ENCODE measurements around the gene AASS.

AASS gene

DNA sequence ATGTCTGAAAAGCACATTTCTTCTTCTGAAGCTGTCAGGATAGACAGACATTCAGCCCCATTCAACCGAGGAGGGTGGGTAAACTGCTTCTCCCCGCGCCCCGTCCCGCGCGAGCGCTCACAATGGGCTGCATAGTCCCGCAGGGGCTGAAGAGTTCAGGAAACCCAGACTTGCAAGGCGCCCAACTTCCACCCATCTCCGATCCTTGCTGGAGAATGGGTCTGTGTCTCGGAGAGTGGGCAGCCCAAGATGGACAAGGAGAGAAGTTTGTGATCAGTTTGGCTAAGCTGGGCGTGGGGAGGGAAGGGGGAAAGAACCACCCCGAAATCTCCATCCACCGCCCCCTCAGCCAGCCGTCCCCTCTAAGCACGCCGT, 686 bp downstream of the AASS start:
- Histone ChIP-seq H3K27ac (no peak overlapping the region), H3K36me3 (no peaks in the 10 kb centered on the region), H3K27me3 (ENCODE audit: insufficient read depth, low read depth, severe bottlenecking) (no peaks in the 10 kb centered on the region), H3K4me3 (ENCODE audit: low read depth, low read length) (peak overlapping the region; percentile 61), H3K9me3 (ENCODE audit: severe bottlenecking) (no peaks in the 10 kb centered on the region)
- no peak for DNase-seq
- TF ChIP-seq, protein P1, sequence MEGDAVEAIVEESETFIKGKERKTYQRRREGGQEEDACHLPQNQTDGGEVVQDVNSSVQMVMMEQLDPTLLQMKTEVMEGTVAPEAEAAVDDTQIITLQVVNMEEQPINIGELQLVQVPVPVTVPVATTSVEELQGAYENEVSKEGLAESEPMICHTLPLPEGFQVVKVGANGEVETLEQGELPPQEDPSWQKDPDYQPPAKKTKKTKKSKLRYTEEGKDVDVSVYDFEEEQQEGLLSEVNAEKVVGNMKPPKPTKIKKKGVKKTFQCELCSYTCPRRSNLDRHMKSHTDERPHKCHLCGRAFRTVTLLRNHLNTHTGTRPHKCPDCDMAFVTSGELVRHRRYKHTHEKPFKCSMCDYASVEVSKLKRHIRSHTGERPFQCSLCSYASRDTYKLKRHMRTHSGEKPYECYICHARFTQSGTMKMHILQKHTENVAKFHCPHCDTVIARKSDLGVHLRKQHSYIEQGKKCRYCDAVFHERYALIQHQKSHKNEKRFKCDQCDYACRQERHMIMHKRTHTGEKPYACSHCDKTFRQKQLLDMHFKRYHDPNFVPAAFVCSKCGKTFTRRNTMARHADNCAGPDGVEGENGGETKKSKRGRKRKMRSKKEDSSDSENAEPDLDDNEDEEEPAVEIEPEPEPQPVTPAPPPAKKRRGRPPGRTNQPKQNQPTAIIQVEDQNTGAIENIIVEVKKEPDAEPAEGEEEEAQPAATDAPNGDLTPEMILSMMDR (IDR thresholded peaks at IDR 0.05; ENCODE audit: low read depth, low read length) = no peak

DNA sequence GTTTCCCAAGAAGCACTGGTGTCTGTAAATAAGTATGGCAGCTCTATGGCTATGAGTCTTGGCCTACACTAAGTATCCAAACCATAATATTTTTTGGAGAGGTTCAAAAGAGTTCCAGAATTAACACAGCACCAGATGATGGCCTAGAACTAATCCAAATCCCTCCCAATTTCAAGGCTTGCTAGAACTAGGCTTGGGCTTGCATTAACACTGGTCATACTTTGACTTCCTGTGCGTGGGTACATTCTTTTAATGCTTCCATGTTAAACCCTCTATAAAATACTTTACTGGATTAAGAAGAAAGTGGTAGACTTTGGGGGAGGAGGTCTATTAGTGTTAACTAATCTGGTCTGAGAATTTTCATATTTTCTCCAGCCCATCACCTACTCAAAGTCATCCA, 3.1 kb downstream of the AASS start:
- no peaks in the 10 kb centered on the region for H3K27me3 ChIP-seq (ENCODE audit: insufficient read depth, low read depth, severe bottlenecking)
- H3K4me3 ChIP-seq (ENCODE audit: low read depth, low read length) = no peak overlapping the region
- no peak overlapping the region for H3K27ac ChIP-seq
- no peaks in the 10 kb centered on the region for H3K36me3 ChIP-seq
- no peaks in the 10 kb centered on the region for H3K9me3 ChIP-seq (ENCODE audit: severe bottlenecking)
- DNase-seq = no peak
- TF ChIP-seq, protein P1 (IDR thresholded peaks at IDR 0.05; ENCODE audit: low read depth, low read length) = no peak

DNA sequence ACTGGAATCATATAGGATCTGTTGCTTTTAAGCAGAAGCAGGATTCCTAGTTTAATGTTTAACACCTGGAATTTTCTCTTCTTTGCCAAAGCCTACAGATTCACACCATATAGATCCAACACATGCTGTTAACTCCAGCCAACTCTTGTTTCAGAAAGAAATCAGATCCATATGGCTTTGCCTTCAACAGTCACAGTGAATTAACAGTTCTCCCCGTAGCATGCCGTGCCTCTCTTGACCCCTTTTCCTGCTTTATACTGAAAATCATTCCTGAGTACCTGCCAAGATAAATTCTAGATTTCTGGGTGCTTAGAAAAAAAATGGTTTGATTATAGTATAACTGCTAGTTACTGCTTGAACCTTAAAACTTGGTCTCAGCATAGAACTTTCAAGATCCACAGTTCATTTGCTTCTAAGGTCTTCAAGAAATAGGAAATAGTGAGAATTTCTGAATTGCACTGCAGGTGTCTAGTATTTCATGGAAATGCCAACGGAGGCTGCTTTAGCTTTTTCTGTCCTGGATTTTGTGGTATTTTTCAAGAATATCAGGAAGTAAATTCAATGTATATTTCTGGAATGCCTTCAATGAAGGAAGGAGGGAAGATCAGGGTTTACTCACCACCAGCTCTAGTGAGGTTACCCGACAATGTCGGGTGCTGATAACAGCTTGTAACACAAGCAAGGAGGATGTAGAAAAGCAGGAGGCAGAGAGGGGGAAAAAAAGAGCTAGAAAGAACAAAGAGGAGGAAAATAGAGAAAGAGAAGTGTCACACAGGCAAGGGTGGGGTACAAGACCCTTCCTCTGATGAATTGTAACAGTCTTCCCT, 6.6 kb downstream of the AASS start:
- TF ChIP-seq, protein P1 (IDR thresholded peaks at IDR 0.05; ENCODE audit: low read depth, low read length) = no peak
- Histone ChIP-seq H3K9me3 (ENCODE audit: severe bottlenecking) (no peaks in the 10 kb centered on the region), H3K36me3 (no peaks in the 10 kb centered on the region), H3K4me3 (ENCODE audit: low read depth, low read length) (no peak overlapping the region), H3K27ac (no peak overlapping the region), H3K27me3 (ENCODE audit: insufficient read depth, low read depth, severe bottlenecking) (no peaks in the 10 kb centered on the region)
- DNase-seq = no peak

DNA sequence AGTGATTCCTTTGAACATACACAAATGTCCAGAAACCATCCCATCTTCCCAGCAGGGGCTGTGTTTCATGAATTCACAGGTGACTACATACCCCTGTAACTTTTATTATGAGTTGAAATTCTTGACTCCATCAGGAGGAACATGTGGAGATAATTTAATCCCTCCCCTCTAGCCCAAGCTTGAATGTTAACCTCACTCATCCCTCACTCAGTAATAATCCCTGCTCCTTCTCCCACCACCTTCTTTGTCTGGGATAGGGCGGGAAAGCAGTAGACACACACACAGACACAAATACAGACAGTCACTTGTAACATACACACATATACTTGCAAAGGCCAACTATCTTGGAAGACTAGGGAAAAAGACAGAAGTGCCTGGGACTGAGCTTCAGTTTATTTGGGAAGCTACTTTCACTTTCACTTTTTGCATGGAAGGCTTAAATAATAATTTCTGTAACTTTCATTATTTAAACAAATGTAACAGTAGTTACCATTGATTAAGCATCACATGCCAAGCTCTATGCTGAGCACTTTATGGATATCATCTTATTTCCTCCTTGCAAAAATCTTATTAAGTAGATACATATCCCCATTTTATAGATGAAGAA, 7.3 kb downstream of the AASS start:
- H3K36me3 ChIP-seq = no peaks in the 10 kb centered on the region
- no peak overlapping the region for H3K4me3 ChIP-seq (ENCODE audit: low read depth, low read length)
- no peak for DNase-seq
- H3K9me3 ChIP-seq (ENCODE audit: severe bottlenecking) = no peaks in the 10 kb centered on the region
- no peaks in the 10 kb centered on the region for H3K27me3 ChIP-seq (ENCODE audit: insufficient read depth, low read depth, severe bottlenecking)
- TF ChIP-seq, protein P1 (IDR thresholded peaks at IDR 0.05; ENCODE audit: low read depth, low read length) = no peak
- no peak overlapping the region for H3K27ac ChIP-seq

DNA sequence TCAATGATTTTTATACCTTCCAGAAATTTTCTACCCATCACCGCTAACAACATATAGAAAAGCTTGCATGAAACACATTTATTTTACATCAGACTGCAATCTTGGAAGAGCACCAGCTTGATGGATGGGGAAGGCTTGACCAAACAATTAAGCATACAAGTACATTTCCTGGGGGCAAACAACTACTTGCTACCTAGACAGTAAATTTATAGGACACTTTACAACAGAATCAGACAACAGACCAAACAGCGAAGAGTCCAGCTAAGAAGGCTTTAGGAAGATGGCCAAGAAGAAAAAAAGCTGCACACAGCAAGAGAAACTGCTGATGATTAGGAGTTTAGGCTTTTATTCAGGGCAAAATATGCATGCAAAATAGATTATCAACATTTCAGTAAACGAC, 8.0 kb downstream of the AASS start:
- no peaks in the 10 kb centered on the region for H3K36me3 ChIP-seq
- TF ChIP-seq, protein P1 (IDR thresholded peaks at IDR 0.05; ENCODE audit: low read depth, low read length) = no peak
- no peak for DNase-seq
- H3K27me3 ChIP-seq (ENCODE audit: insufficient read depth, low read depth, severe bottlenecking) = no peaks in the 10 kb centered on the region
- no peak overlapping the region for H3K4me3 ChIP-seq (ENCODE audit: low read depth, low read length)
- no peak overlapping the region for H3K27ac ChIP-seq
- no peaks in the 10 kb centered on the region for H3K9me3 ChIP-seq (ENCODE audit: severe bottlenecking)
